ENCODE measurements around the gene IL1RL2. TPM values are rescaled to one million over a fixed set of nuclear protein-coding genes. Genes with fewer than 3 reads are reported as not detected.

Gene IL1RL2
- total and polyA plus RNA-seq, 2 of the 8 experiments (the other 6 are each of a cell fraction or from before 2014, with no cell fraction given), result not detected

GRCh38 chr2:102230410-102230909 is 43.6 kb downstream of the IL1RL2 start:
- Histone ChIP-seq H3K79me2 (ENCODE audit: control insufficient read depth in 1 of 2, insufficient read depth in 2 of 2, low read length in 2 of 2) (no peaks in the 10 kb centered on the region), H3K79me1 (ENCODE audit: low read depth, low read length) (no peaks in the 10 kb centered on the region), H3K4me1 (replicated peaks in 1 of 4; ENCODE audit: control insufficient read depth in 3 of 4, insufficient read depth in 4 of 4, low read length in 3 of 4) (peaks cover 0 to 8% (median 4%) of the 10 kb centered on the region in 4 experiments; a peak in 5 of 7 replicates), H3K9ac (replicated peaks in 1 of 4; ENCODE audit: extremely low read depth in 1 of 4, low read depth in 3 of 4, low read length in 3 of 4) (no peak overlapping the region), H3K9me3 (ENCODE audit: insufficient read depth in 2 of 2, low read depth in 1 of 2, low read length in 1 of 2) (no peaks in the 10 kb centered on the region), H2BK20ac (ENCODE audit: low read length) (no peak overlapping the region), H4K20me1 (replicated peaks in 1 of 2; ENCODE audit: control insufficient read depth in 1 of 2, insufficient read depth in 2 of 2, low read length in 2 of 2) (no peaks in the 10 kb centered on the region), H3K36me3 (ENCODE audit: control insufficient read depth in 2 of 4, insufficient read depth in 4 of 4, low read length in 3 of 4) (no peaks in the 10 kb centered on the region), H3K14ac (ENCODE audit: insufficient read length) (no peak overlapping the region), H4K91ac (replicated peaks; ENCODE audit: insufficient read length, low read length) (no peak overlapping the region), H3K56ac (replicated peaks; ENCODE audit: insufficient read length, low read depth, low read length) (no peak overlapping the region), H3K18ac (ENCODE audit: extremely low read depth, low read length) (no peak overlapping the region), H3K4me3 (ENCODE audit: extremely low read depth in 1 of 4, insufficient read depth in 2 of 4, low read depth in 3 of 4, low read length in 4 of 4) (no peak overlapping the region), H2BK15ac (ENCODE audit: low read length) (no peak overlapping the region), H3K27ac (ENCODE audit: low read depth, low read length) (no peak overlapping the region), H3K27me3 (replicated peaks in 1 of 4; ENCODE audit: control insufficient read depth in 3 of 4, extremely low read depth in 1 of 4, insufficient read depth in 3 of 4, low read length in 3 of 4) (no peaks in the 10 kb centered on the region), H2AK5ac (ENCODE audit: low read depth, low read length) (no peak overlapping the region), H2AFZ (ENCODE audit: low read length) (no peak overlapping the region), H3K4ac (replicated peaks; ENCODE audit: insufficient read length, low read depth, low read length) (no peak overlapping the region), H2BK12ac (ENCODE audit: low read depth, low read length) (no peak overlapping the region), H3K23ac (ENCODE audit: insufficient read length) (no peak overlapping the region), H2BK5ac (ENCODE audit: low read depth, low read length) (no peak overlapping the region), H2BK120ac (replicated peaks; ENCODE audit: low read depth, low read length) (no peak overlapping the region), H3K23me2 (ENCODE audit: low read depth, low read length) (no peaks in the 10 kb centered on the region), H4K5ac (ENCODE audit: insufficient read length, low read depth, low read length) (no peak overlapping the region), H4K8ac (ENCODE audit: extremely low read depth, insufficient read depth, low read length) (no peak overlapping the region), H3K4me2 (ENCODE audit: insufficient read depth in 1 of 2, low read depth in 2 of 2, low read length in 2 of 2) (no peak overlapping the region)
- 94% methylated on average over 9 of the region's 9 CpGs; no CpG with 5 or more reads in 1 of the 2 experiments for WGBS, 2 experiments (ENCODE audit: extremely low coverage in 1 of 2, insufficient coverage in 1 of 2, insufficient read length in 1 of 2, insufficient replicate concordance in 2 of 2, low coverage in 1 of 2, low lambda C conversion rate in 2 of 2, missing lambda C conversion rate in 1 of 2)
- ChIA-PET POLR2A (ENCODE audit: partially characterized antibody) (no interaction called here), CTCF (ENCODE audit: partially characterized antibody) (interaction anchor here (0.5 to 1.6 kb wide), 8 partner anchors 8 to 383 kb away, joined by 3 to 6 read pairs (median 3); no protein-coding TSS in a partner anchor)
- FAIRE-seq (no peak), DNase-seq (ENCODE audit: low read depth in 1 of 2, low spot score in 2 of 2) (no peak)
- TF ChIP-seq CBX8 (IDR thresholded peaks at IDR 0.05; ENCODE audit: borderline replicate concordance, low read depth, low read length) (no peak), TAF1 (IDR thresholded peaks at IDR 0.05; ENCODE audit: low read depth, low read length) (no peak), CTBP2 (IDR thresholded peaks at IDR 0.05; ENCODE audit: borderline replicate concordance, insufficient read depth, insufficient read length, low read length) (no peak), TCF12 (IDR thresholded peaks at IDR 0.05; ENCODE audit: low read depth, low read length) (no peak), ATF2 (IDR thresholded peaks at IDR 0.05; ENCODE audit: low read length) (no peak), JUN (IDR thresholded peaks at IDR 0.05; ENCODE audit: low read depth, low read length) (no peak), RFX5 (IDR thresholded peaks at IDR 0.05; ENCODE audit: borderline replicate concordance, low read depth, low read length) (no peak), EGR1 (IDR thresholded peaks at IDR 0.05; ENCODE audit: borderline replicate concordance, low read depth, low read length) (no peak)
